Hematopoietic multipotent progenitor cell (in vitro differentiated cells): ENCODE results near the gene HBB. TPM values are rescaled to one million over a fixed set of nuclear protein-coding genes. Genes with fewer than 3 reads are reported as not detected.

Experiments used
- DNase-seq, 3 donors: peaks; one replicate each; pipeline ENCODE4 v3.0.0-alpha.2; 2011 to 2015; ENCODE audit warnings: low read depth in 2 of 3, low spot score in 2 of 3
- total RNA-seq: library from RNA; depleted of rRNA; stranded (reverse); fragments of >200 nt; gene quantifications from one replicate; pipeline ENCODE4 v1.2.3, GENCODE V29; 2012

The HBB gene
- total RNA-seq, 1 donor, result 708 TPM

- no peak for DNase-seq
Measured at GRCh38 chr11:5229356-5229755, 2.5 kb upstream of the HBB start.

- no peak for DNase-seq
Measured at GRCh38 chr11:5228124-5228523, 1.3 kb upstream of the HBB start.

GRCh38 chr11:5227681-5228080 lies 810 bp upstream of the HBB start:
- DNase-seq, result no peak

- peak in 1 of 3 donors; percentile 7 for DNase-seq
Measured at GRCh38 chr11:5225480-5225871, 1.4 kb downstream of the HBB start.

GRCh38 chr11:5224538-5225479 lies 2.1 kb downstream of the HBB start:
- DNase-seq, result peak in 1 of 3 donors; percentile 13

- no peak for DNase-seq
Measured at GRCh38 chr11:5223686-5224085, 3.2 kb downstream of the HBB start.

GRCh38 chr11:5223146-5223545 lies 3.7 kb downstream of the HBB start:
- no peak for DNase-seq

GRCh38 chr11:5210376-5210885 lies 16.4 kb downstream of the HBB start:
- DNase-seq, result no peak

GRCh38 chr11:5204787-5205186 lies 22.1 kb downstream of the HBB start:
- DNase-seq, result peak in 2 of 3 donors; percentile 51 to 71

- no peak for DNase-seq
Measured at GRCh38 chr11:5203366-5203765, 23.5 kb downstream of the HBB start.

- DNase-seq, result no peak
Measured at GRCh38 chr11:5200582-5200981, 26.3 kb downstream of the HBB start, which contains the start of gene OR51V1. TSS of gene OR51V1 (minus strand) at chr11:5200682. CDS start at chr11:5200682, 0 bp downstream.

- DNase-seq, result no peak
Measured at GRCh38 chr11:5198285-5198684, 28.6 kb downstream of the HBB start.

- DNase-seq, result no peak
Measured at GRCh38 chr11:5197536-5197935, 29.3 kb downstream of the HBB start.

- DNase-seq, result no peak
Measured at GRCh38 chr11:5196731-5197130, 30.1 kb downstream of the HBB start.

- no peak for DNase-seq
Measured at GRCh38 chr11:5196067-5196466, 30.8 kb downstream of the HBB start.

- no peak for DNase-seq
Measured at GRCh38 chr11:5192738-5193137, 34.1 kb downstream of the HBB start.

GRCh38 chr11:5188201-5188600 lies 38.7 kb downstream of the HBB start:
- DNase-seq, result no peak

GRCh38 chr11:5178046-5178837 lies 48.6 kb downstream of the HBB start:
- DNase-seq, result no peak
